ENCODE data around the gene SMCO2.

The SMCO2 gene

DNA sequence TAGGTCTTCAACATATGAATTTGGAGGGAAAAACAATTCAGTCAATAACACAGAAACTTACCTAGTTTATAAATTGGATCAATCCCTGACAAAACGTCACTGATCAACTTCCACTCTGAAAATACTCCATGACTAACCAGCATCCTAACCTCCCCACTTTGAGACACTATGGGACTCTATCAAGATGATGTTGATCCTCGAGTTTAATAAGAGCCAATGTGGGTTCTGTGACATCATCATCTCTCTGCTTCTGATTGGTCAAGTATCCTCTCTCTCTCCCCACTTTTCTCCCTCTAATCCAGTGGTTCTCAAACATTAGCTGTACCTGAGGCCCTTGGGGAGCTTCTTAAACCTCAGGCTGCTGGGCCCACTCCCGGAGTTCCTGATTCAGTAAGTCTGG, at the start of gene SMCO2:
TSS of gene SMCO2 (plus strand) at position 301 of the 400 bp plus-strand sequence. CDS start 23,896 bp downstream, outside the sequence.
- DNase-seq (ENCODE audit: low read depth in 2 of 2, low spot score in 1 of 2): no peak

DNA sequence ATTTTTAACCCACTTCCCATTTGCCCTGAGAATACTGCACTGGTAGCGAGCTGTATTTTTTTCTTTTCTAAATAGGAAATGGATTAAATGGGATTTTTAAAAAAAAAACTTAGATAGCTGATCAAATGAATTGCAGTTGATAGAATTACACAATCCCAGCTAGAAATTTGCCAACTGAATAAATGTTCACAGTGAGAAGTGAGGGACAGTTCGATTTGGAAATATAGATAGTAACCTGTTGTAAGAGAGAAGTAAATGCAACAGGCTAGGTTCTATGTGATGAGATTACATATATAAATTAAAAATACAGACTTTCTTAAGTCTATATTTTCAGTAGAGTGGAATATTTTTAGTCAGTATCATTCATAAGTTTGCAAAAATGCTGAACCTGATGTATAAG, 48.1 kb upstream of the SMCO2 start:
- no peak for DNase-seq (ENCODE audit: low read depth in 2 of 2, low spot score in 1 of 2)

DNA sequence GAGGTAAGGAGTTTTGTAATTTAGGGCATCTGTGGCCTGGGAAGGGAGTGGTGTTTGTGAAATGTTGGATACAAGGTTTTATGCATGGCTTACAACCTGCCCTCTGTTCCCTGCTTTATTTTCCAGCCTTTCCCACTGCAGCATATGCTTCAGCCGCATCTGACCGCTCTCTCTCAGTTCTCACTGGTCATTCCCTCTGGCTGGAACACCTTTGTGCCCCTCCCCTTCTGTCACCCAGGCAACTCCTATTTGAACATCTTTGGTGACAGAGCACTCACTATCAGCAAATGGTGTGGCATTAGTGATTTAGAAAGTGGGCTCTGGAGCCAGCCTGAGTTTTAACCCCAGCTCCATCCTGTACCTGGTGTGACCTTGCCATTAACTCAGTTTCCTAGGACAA, 47.5 kb upstream of the SMCO2 start:
- no peak for DNase-seq (ENCODE audit: low read depth in 2 of 2, low spot score in 1 of 2)

DNA sequence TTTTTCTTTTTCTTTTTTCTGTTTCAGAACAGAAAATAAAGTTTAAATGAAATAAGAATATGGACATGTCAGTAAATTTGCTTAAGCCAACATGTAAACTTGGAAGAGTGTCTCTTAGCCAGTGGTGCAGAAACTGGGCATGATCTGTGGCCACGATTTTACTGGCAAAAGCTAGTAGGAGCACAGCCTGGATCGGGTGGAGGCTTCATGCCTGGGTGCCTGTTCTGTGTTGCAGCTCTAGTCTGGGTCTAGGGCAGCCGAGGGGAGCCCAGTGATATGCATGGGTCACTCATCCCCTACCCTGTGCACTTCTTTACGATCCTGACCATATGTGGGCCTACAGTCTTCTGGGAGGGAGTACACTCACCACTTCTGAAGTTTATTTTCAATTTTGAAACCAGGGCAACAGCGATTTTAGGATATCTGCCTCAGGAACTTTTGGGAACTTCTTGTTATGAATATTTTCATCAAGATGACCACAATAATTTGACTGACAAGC, 45.6 kb upstream of the SMCO2 start:
- no peak for DNase-seq (ENCODE audit: low read depth in 2 of 2, low spot score in 1 of 2)

DNA sequence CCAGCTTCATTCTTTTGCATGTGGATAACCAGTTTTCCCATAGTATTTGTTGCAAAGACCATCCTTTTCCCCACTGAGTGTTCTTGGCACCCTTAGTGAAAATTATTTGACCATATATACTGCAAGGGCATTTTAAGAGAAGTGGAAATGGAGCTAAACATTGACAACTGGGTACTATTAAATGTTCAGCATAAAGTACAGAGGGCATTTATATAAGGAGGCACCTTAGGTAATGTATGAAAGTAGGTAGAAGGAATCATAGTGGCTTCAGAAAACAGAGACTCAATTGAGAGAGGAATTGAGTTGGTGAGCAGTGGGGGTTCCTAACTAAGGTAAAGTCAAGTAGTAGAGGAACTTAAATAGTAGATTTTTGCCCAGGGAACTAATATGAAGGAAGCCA, 34.5 kb upstream of the SMCO2 start:
- no peak for DNase-seq (ENCODE audit: low read depth in 2 of 2, low spot score in 1 of 2)

DNA sequence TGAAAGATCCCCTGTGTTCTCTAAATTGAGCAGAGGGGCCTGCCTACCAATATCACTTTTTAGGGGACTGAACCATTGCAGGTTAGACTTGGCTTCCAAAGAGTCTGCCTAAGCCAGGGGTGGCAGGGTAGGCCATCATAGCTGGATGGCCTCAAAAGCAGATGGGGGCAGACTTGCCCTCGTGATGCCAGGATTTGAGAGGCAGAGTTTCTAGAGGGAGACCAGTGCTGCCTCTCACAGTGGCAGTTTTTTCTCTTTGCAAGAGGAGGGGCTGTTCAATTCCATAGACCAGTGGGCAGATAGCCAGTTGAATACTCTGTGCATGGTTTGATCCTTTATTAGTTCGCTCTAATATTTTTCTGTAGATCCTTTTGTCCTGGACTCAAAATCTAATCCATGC, 23.8 kb upstream of the SMCO2 start:
- no peak for DNase-seq (ENCODE audit: low read depth in 2 of 2, low spot score in 1 of 2)

DNA sequence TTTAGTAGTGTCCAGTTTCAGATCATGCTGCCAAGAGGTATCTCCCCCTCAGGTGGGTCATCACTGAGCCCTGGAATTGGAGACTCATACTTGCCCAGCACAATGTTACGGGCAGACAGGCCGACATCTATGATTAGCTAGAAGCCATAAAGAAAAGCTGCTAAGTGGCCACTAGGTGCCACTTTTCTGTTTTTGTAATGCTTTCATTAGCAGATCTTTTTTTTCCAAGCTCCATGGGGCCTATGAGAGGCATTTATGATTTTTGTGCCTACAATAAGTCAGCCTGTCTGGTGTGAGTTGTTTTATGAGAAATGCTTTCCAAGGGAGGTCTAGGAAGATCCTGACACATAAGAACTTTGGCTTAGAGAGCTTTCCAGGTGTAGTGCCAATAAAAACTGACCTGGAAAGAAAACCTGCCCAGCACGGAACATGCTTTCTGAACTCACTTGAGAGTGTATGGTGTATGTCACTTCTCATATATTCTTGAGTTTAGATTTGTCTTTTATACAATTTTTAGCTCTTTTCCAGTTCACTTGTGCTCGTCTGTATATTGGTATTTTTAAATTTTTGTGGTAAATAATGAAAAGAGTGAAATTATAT, 21.8 kb upstream of the SMCO2 start:
- no peak for DNase-seq (ENCODE audit: low read depth in 2 of 2, low spot score in 1 of 2)

DNA sequence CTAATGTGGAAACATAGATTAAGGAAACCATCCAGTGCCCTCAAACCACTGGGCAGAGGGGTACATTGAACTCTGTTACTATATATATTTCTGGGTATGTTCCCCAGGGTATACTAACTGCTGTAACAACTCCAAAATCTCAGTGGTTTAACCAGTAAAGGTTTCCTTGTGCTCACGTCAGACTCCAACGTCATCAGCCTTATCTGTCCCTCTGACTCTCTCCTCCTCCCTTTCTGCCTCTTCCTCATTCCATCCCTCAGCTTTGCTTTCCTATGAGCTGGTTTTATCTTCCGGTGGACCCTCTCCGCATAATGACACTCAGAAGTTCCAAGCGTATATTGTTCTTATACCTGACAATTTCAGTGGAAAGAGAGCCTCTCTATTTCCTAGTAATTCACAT, 21.2 kb upstream of the SMCO2 start:
- no peak for DNase-seq (ENCODE audit: low read depth in 2 of 2, low spot score in 1 of 2)

DNA sequence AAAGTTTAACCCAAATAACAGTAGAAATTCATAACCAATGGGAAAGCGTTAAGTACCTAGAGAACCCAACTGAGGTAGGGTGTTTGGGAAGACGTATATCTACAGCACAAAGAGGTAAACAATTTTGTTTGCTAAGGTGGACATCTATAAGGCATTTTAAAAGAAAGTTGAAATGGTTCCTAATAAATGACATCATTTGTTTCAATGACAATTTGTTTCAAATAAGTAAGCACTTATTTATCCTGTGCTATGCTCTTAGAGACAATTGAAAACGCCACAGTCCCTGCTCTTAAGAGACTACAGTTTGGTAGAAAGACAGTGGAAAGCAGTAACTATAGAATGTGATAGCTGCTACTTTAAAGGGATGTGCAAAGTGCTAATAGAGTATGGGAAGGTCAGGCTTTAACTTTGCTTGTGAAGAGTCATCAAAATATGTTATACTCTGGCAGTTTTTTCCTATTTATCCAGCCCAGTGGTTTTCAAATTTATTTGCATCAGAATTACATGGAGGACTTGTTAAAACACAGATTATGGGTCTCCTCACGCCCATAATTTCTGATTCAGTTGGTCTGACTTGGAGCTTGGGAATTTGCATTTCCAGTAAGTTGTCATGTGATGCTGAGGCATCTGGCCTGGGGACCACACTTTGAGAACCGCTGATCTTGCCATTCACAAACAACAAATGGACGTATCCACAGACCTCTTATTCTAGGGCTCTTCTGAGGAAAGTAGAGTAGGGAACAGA, 19.6 kb upstream of the SMCO2 start:
- DNase-seq (ENCODE audit: low read depth in 2 of 2, low spot score in 1 of 2): no peak

DNA sequence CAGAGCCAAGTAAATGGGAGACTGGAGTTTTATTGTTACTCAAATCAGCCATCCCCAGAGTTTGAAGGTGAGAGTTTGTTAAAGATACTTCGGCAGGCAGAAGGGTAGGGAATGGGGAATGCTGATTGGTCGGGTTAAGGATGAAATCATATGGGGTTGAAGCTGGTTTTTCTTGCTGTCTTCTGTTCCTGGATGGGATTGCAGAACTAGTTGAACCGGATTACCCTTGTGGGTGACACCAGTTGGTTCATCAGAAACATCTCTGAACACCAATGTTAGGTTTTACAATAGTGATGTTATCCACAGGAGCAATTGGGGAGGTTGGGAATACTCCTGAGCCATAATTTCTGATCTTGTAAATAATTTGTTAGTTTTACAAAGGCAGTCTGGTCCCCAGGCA, 18.7 kb upstream of the SMCO2 start:
- DNase-seq (ENCODE audit: low read depth in 2 of 2, low spot score in 1 of 2): no peak

DNA sequence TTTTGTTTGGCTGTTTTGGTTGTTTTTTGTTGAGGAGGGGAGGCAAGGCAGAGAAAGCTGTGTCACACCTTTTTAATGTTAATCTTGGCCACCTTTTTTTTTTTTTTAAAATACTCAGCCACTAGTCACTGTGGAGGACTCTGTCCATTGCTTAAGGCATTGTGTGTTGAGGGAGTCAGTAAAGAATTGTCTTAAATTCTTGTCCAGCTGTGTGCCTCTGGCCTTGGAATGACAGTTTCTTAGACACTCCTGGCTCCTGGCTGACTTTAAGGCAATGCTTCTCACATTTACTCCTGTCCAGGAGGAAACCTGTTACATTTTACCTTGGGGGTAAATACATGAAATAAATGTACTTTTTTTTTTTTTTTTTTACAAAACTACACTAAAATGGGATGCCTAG, 18.1 kb upstream of the SMCO2 start:
- DNase-seq (ENCODE audit: low read depth in 2 of 2, low spot score in 1 of 2): no peak

DNA sequence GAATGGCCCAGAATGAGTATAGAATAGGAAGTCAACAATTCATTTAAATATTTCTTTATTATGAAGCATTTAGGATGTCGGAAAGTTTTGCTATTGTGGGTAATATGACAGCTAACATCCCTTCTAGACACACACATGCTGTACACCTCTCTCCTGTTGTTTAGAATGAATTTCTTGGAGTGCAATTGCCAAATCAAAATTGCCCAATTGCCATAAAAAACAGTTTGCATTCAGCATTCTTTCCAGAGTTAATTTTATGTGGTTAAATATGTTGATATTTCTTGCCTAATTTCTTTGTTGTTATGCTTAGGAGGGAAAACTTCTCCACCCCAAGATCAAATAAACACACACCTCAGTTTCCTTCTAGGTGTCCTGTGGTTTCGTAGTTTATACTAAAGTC, 16.9 kb upstream of the SMCO2 start:
- DNase-seq (ENCODE audit: low read depth in 2 of 2, low spot score in 1 of 2): no peak

DNA sequence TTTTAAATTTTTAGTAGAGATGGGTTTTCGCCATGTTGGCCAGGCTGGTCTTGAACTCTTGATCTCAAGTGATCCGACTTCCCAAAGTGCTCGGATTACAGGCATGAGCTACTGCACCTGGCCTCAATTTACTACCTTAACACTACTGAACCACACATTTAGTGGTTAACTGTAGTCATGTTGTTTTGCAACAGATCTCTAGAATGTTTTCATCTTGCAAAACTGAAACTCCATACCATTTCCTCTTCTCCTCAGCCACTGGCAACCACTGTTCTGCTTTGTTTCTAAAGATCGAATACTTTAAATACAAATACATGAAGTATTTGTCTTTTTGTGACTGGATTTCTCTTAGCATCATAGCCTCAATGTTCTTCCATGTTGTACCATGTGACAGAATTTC, 15.4 kb upstream of the SMCO2 start:
- no peak for DNase-seq (ENCODE audit: low read depth in 2 of 2, low spot score in 1 of 2)

DNA sequence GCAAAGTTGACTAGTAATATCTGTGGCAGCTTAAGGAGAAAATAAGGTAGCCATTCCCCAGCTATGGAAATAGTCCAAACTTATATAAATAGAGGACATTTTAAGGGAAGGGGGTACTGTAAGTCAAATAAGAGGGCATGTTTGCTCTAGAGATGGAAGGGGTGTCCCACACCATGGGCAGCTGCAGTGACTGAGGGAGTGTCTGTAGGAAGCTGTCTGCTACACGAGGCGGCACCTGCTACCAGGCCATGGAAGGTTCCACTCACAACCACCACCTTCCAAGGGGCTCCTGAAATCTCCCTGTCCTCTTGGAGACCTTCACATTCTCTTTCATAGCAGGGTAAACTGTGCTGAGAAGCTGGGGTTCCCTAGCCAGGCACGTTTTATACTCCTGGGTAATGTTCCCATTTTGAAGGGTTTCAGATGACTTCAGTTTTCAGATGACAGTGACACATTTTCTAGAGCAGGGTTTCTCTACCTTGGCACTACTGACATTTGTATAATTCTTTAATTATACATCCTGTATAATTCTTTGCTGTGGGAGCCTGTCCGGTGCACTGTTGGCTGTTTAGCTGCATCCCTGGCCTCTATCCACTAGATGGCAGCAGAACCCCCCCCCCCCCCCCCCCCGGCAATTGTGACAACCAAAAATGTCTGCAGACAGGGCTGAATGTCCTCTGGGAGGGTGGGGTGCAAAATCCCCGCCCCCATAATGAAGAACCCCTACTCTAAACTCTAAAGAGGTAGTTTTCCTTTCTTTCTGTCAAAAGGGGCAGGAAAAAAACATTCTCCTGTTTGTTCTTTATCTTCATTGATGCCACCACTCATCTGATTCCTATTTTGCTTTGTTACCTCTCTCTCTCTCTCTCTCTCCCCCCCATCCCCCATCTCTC, 11.6 kb upstream of the SMCO2 start:
- no peak for DNase-seq (ENCODE audit: low read depth in 2 of 2, low spot score in 1 of 2)

DNA sequence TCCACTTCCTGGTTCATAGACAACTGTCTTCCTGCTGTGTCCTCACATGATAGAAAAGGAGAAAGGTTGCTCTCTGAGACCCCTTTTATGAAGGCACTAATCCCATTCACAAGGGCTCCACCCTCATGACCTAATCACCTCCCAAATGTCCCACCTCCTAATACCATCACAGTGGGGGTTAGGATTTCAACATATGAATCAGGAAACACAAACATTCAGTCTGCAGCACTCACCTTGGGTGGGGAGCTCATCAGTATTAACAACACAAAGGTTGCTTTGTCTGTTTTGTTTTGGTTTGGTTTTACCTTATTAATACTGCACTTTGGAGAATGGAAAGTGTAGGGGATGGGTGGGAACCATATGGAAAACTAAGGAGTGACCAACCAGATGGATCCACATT, 10.5 kb upstream of the SMCO2 start:
- DNase-seq (ENCODE audit: low read depth in 2 of 2, low spot score in 1 of 2): no peak

DNA sequence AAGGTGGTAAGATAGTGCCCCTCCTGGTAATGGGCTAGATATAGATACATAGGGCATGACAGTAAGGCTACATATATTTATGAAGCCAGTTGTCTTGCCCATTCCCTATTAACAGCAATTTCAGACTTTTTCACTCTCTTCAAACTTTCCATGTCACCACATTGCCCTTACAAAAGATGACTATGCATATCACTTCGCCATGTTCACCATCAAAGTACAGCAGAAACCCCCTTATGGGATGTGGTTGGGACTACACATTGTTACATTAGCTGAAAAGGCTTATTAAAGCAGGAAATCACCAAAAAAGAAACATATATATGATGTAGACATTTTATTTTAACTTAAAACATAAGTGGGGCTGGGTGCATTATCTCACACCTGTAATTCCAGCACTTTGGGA, 9.8 kb upstream of the SMCO2 start:
- DNase-seq (ENCODE audit: low read depth in 2 of 2, low spot score in 1 of 2): no peak

DNA sequence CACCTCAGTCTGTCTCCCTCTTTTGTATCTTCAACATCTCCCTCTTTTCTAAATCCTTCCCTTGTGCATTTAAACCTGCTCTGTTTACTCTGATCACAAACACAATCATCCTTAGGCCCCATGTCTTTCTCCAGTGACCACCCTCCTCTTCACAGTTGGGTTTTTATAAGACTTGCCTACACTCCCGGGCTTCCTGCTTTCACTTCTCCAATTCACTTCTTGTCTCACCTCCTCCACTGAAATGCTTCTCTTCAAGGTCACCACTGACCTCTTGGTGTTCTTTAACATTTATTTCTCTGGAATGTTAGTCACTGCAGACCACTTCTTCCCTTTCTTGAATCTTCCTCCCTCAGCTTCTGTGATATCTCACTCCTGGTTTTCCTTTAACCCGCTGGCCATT, 8.7 kb upstream of the SMCO2 start:
- no peak for DNase-seq (ENCODE audit: low read depth in 2 of 2, low spot score in 1 of 2)

DNA sequence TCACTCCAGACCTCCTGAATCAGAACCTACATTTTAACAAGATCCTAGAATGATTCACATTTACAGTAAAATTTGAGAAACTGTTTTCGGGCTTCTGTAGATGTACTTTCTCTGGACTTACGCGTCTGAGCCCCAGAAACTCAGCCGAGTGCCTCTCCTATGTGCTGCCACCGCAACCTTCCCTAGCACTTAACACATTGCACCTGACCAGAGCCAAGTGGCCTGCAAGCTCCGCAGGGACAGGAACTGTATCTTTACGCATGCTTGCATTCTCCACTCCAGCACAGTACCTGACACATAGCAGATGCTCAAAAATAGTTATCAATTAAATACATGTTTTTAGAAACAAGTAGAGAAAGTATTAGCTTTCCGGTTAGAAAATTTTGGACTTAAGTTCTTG, 1.2 kb downstream of the SMCO2 start:
- no peak for DNase-seq (ENCODE audit: low read depth in 2 of 2, low spot score in 1 of 2)

DNA sequence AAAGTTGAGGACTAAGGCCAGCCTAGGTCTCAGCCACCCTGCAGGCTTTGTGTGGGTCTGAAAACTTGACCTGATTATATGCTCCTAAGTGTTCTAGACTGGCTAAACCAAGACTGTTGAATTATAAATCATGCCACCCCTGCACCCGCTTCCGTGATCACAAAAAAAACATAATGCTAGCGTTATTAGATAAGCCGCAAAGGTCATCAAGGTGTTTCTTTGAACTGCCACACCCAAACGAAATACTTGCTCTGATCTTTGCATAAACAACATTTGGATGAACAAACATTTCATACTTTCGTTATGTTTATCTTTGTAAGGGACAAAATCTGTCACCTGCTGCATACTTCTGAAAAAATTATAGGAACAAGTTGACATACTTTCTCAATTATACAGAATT, 2.5 kb downstream of the SMCO2 start:
- no peak for DNase-seq (ENCODE audit: low read depth in 2 of 2, low spot score in 1 of 2)

DNA sequence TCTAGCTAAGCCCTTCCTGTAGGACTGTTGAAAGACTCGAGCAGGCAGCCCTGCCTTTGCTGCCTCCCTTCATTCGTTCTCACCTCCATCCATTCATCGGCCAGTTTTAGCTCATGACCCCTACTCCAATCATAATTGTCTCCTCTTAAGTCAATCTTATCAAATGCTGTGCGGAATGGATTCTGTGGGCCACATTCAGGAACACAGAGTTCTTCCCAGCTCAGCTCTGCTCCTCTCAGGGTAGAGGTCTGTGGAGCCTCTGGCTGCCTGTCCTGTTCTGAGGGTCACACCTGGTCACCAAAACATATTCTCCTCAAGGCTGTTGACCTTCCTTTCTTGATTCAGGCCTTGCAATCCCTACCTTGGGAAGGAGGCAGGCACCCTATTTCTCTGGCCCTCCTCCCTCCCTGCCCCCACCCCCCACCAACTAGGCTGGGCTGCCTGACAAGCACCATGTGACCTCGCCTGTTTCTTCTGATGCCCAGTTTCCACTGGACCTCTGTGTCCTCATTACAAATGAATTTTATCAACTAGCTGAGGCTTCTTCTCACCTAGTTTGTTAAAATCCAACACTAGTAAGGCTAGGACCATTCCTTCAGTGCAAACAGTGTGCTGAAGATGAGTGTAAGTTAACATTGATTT, 3.5 kb downstream of the SMCO2 start:
- DNase-seq (ENCODE audit: low read depth in 2 of 2, low spot score in 1 of 2): no peak

DNA sequence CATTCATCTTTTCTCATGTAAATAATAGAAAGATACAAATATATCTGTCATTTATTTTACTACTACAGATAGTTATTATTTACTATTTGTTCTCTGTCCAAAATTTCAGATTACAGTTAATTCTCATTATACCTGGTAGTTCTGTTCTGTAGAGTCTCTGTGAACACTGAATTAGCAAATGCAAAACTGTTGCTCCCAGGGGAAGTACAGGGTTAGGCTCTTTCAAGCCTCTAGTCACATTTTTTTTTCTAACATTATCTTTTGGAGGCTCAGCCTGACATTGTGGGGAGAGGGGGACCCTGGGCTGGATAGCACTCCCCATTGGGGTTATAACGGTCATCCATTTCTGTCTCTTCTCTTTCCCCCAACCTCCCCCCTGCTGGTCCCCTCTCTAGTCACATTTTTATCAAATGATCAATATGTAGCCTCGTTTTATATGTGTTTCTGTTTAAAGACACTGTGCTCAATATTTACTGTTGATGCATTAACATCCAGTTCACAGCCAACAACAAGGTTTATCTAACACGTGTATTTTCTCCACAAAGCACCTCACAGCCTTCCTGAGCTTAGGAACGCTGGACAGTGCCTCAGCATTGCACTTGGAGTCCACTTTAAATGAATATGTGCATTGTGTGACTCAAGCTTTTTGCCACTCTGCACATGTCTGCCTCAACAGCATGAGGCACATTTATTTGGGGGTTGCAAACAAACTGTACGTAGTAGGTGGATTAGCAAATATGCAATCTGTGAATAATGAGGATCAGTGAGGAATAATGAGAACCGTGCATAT, 4.7 kb downstream of the SMCO2 start:
- DNase-seq (ENCODE audit: low read depth in 2 of 2, low spot score in 1 of 2): no peak

Data from stimulated activated CD8-positive, alpha-beta memory T cell treated with anti-CD3 and anti-CD28 coated beads, Interleukin-4, amount 100 ng/mL, for 4 hours (primary cell).